Lower leg skin (tissue), 3 donors: ENCODE data around the gene CPTP.

ENCODE experiments used
- POLR2A ChIP-seq, 2 donors: fragments of 450-650 bp; IDR thresholded peaks; one replicate each; pipeline ENCODE4 v1.6.1; 2016 to 2017; ENCODE audit warnings: antibody characterized with exemption in 2 of 2, mild to moderate bottlenecking in 1 of 2, moderate library complexity in 1 of 2
- TF ChIP-seq, protein P1 (sequence below), 3 donors: fragments of 450-650 bp; IDR thresholded peaks; one replicate each; pipeline ENCODE4 v1.5.1; 2016; ENCODE audit warnings: antibody characterized with exemption in 3 of 3, mild to moderate bottlenecking in 3 of 3, moderate library complexity in 2 of 3

DNA sequence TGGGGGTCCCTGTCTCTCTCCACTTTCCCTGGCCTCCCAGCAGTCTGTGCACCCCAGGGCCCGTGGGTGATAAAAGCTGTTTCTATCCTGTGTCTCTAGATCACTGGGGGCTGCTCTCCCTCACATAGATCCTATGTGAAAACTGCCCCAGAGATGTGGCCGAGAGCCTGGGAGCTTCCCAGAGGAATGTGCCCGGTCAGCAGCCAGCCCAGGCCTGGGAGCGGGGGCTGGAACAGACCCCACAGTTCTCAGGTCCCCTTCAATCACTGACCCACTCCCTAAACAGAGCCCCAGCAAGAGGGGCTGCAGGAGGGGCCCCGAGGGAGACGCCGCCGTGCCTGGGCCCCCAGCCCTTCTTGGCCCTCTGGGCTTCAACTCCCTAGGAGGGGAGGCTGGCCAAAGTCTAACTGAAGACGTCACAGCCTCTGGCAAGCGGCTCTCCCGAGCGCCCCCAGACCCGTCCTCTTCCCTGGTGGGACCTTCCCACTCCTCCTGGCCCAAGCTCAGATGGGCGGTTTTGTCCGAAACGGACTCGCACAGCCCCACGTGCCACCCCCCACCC lies 33.4 kb downstream of the CPTP start:
- TF ChIP-seq, protein P1, sequence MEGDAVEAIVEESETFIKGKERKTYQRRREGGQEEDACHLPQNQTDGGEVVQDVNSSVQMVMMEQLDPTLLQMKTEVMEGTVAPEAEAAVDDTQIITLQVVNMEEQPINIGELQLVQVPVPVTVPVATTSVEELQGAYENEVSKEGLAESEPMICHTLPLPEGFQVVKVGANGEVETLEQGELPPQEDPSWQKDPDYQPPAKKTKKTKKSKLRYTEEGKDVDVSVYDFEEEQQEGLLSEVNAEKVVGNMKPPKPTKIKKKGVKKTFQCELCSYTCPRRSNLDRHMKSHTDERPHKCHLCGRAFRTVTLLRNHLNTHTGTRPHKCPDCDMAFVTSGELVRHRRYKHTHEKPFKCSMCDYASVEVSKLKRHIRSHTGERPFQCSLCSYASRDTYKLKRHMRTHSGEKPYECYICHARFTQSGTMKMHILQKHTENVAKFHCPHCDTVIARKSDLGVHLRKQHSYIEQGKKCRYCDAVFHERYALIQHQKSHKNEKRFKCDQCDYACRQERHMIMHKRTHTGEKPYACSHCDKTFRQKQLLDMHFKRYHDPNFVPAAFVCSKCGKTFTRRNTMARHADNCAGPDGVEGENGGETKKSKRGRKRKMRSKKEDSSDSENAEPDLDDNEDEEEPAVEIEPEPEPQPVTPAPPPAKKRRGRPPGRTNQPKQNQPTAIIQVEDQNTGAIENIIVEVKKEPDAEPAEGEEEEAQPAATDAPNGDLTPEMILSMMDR (IDR thresholded peaks at IDR 0.05) = no peak
- TF ChIP-seq POLR2A (IDR thresholded peaks at IDR 0.05) = no peak
